ENCODE results near the gene RAET1G. TPM values are rescaled to one million over a fixed set of nuclear protein-coding genes. Genes with fewer than 3 reads are reported as not detected.
A peak's percentile ranks its signal among the peaks of the same experiment; 100 is the strongest.
"Not testable (repeated sequence)": the region's sequence is repeated elsewhere in the genome, so short reads cannot be mapped to it uniquely, and the experiment has no call there.

The RAET1G gene
- total RNA-seq, 1 donor, result 1.3 TPM

DNA sequence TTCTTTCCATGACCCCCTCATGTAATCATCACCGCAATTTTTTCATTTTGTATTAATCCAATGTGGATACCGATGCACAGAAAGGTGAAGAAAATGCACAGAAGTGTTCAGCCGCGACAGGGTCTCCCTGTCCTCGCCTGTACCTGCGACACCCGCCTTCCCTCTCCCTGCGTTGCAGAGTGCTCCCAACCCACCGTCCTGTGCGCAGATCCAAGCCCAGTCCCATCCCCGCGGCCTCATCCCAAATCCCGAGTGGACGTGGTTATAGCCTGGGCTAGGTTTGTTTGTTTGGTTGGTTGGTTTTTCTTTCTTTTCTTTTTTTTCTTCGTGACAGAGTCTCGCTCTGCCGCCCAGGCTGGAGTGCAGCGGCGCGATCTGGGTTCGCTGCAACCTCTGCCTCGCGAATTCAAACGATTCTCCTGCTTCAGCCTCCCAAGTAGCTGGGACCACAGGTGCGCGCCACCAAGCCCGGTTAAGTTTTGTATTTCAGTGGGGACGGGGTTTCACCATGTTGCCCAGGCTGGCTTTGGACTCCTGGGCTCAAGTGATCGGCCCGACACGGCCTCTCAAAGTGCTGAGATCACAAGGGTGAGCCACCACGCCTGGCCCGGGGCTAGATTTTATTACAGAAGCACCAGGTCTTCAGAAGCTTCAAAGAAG, 536 bp upstream of the RAET1G start:
- TF ChIP-seq, protein P1, sequence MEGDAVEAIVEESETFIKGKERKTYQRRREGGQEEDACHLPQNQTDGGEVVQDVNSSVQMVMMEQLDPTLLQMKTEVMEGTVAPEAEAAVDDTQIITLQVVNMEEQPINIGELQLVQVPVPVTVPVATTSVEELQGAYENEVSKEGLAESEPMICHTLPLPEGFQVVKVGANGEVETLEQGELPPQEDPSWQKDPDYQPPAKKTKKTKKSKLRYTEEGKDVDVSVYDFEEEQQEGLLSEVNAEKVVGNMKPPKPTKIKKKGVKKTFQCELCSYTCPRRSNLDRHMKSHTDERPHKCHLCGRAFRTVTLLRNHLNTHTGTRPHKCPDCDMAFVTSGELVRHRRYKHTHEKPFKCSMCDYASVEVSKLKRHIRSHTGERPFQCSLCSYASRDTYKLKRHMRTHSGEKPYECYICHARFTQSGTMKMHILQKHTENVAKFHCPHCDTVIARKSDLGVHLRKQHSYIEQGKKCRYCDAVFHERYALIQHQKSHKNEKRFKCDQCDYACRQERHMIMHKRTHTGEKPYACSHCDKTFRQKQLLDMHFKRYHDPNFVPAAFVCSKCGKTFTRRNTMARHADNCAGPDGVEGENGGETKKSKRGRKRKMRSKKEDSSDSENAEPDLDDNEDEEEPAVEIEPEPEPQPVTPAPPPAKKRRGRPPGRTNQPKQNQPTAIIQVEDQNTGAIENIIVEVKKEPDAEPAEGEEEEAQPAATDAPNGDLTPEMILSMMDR (IDR thresholded peaks at IDR 0.05; ENCODE audit: insufficient read depth, low read depth, low read length), result no peak
- peak overlapping the region; percentile 60 for H3K4me3 ChIP-seq (ENCODE audit: low read depth, low read length)
- DNase-seq (ENCODE audit: low read depth), result no peak

DNA sequence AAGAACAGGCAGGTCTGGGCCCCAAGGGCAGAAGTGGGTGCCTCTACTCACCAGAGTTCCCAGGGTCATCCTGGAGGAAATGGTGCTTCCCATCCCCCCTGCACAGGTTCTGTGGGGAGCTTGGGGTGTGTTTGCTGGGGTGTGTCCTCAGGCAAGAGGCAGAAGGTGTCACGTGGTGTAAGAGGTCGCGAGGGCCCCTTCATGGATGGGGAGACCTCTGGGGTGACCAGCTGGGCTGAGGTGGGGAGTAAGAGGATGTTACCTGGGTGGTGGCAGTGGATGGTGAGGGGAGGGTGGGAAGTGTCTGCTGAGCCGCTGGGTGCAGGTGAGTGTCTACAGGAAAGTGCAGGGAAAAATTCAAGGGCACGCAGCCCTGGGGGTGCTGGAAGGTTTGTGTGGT, 830 bp downstream of the RAET1G start:
- DNase-seq (ENCODE audit: low read depth); H3K4me3 ChIP-seq (ENCODE audit: low read depth, low read length): not testable (repeated sequence)

DNA sequence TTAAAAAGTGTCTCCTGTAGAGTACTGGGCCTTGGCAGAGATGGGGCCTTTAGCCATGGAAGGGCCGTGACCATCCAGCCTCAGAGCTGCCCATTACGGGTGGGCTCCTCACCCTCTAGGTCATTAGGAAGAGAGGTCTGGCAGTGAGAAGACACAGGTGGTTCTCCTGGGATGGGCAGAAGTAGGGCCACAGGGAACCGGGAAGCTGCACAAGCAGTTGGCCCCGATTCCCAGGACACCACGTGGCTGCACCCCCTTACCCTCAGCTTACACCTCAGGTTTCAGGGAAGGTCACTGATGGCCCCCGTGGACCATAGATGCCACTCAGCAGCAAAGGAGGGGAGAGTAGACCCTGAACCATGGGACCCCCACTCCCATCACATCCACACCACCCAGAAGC, 1.6 kb downstream of the RAET1G start:
- DNase-seq (ENCODE audit: low read depth), result no peak
- H3K4me3 ChIP-seq (ENCODE audit: low read depth, low read length), result no peak overlapping the region
- TF ChIP-seq, protein P1 (IDR thresholded peaks at IDR 0.05; ENCODE audit: insufficient read depth, low read depth, low read length), result no peak

DNA sequence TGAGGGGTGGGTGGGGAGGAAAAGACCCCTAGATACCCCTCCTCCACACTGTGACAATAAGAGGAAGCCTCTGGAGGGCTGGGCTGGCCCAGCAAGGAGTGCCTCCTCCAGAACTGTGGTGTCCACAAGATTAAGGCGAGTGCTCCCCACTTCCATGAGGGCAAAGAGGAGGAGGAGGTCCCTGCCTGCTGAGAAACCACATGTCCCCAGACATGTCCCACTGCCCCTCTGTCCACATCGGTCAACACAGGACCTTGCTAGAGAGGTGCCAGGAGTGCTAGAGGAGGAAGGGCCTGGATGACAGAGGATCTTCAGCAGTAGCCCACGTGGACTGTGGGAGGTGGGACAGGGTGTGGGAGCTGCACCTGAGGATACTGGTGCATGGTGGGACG, 3.1 kb downstream of the RAET1G start:
- no peak overlapping the region for H3K4me3 ChIP-seq (ENCODE audit: low read depth, low read length)
- DNase-seq (ENCODE audit: low read depth), result no peak
- TF ChIP-seq, protein P1 (IDR thresholded peaks at IDR 0.05; ENCODE audit: insufficient read depth, low read depth, low read length), result no peak

DNA sequence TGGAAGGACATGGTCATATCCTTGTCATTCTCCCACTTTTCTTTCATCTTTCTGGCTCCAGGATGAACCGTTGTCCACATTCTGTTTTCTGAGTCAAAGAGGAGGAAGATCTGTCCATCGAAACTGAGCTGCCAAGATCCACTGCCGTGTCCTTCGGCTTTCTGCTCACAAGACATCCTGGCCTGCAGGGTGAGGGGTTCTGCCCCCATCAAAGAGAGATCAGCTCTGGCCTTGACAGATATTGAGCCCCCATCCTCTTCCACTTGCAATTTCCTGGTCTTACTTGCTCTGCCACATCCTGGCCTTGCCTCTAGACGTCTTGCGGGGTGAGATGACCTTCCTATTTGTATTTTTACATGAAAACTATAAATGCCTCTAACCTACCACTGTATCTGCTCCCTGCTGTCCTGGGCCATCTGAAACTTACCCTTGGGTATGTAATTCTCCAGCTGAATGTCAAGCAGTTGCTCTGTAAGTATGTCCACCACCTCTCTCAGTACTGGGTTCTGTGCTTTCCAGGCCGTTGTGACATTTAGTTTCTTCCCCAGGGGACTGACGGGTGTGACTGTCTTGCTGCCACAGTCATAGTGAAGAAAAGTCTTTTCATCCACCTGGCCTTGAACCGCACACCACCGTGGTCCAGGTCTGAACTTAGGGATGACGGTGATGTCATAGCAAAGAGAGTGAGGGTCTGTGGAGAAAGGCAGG, 3.6 kb downstream of the RAET1G start:
- DNase-seq (ENCODE audit: low read depth); H3K4me3 ChIP-seq (ENCODE audit: low read depth, low read length): not testable (repeated sequence)

DNA sequence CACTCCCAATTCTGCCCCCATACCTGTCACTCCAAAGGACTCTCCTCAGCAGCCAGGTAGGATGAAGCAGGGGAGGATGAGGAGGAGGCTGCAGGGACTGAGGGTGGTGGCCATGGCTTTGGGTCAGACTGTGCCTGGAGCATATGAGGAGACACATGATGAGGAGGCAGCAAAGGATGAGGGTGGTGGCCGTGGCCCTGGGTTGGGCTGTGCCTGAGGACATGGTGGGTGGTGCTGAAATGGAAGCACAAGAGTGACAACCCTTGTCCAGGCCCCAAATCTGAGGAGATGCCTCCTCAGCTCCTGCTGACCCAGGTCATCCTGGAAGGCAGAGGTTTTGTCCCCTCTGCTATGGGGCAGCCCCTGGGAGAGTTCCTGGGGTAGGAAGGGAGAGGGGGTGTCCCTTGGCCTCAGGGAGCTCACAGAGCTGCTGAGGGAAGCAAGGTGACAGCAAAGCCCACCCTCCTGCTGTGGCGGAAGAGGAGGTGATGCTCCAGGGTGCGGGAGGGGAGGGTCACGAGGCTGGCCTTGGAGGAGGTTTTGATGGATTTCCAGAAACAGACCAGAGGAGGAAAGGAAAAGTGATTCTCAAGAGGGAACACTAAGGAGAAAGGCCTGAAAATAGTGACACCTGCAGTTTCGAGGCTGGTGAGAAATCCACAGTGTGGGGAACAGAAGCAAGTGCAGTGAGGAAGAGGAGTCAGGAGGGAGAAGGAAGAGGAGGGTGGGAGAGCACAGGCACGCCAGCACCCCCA, 4.6 kb downstream of the RAET1G start:
- no peak for DNase-seq (ENCODE audit: low read depth)
- TF ChIP-seq, protein P1 (IDR thresholded peaks at IDR 0.05; ENCODE audit: insufficient read depth, low read depth, low read length), result no peak
- H3K4me3 ChIP-seq (ENCODE audit: low read depth, low read length), result no peak overlapping the region

DNA sequence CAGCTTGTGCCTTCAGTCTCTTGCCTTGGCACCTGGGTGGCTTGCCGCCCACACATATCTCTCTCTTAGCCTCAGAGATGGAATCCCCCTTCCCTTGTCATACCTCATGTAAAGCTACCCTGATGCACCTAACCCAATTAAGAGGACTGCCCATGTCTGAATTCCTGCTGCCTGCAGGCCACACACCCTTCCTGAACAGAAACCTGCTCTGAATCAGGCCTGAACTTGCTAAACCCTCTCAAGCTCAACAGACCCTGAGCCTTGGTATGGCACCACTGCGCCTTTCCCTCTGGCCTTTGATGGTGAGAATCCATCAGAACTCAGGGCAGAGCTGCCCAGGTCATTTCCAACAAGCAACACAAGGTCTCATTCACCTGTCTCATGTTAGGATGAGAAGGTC, 5.2 kb downstream of the RAET1G start:
- no peak for DNase-seq (ENCODE audit: low read depth)
- H3K4me3 ChIP-seq (ENCODE audit: low read depth, low read length), result no peak overlapping the region
- TF ChIP-seq, protein P1 (IDR thresholded peaks at IDR 0.05; ENCODE audit: insufficient read depth, low read depth, low read length), result no peak

All from fibroblast of villous mesenchyme (primary cell).